NCI-H2196 (cell line): ENCODE data around the gene NPC1L1.

Experiments used
- DNase-seq: peaks from one replicate; lab custom pipeline; 2025; ENCODE audit not compliant: unreplicated experiment; lab: John Stamatoyannopoulos, UW

The NPC1L1 gene

DNA sequence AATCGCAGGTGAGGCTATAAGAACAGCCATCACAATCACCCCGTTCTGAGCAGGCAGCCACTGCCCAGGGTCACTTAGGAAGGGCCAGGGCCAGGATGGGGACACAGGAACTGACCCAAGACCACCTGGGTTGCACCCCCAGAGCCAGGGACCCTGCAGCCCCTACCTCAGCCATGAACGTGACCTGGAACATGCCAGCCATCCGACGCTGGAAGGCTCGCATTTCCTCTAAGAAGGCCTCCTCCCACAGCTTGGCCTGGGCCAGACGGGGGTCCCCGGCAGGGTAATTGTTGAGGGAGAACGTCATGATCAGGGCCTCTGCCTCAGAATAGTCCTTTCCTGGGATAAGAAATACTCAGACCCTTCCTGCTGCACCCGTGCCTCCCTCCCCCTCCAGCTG lies 5.0 kb downstream of the NPC1L1 start:
- no peak for DNase-seq

DNA sequence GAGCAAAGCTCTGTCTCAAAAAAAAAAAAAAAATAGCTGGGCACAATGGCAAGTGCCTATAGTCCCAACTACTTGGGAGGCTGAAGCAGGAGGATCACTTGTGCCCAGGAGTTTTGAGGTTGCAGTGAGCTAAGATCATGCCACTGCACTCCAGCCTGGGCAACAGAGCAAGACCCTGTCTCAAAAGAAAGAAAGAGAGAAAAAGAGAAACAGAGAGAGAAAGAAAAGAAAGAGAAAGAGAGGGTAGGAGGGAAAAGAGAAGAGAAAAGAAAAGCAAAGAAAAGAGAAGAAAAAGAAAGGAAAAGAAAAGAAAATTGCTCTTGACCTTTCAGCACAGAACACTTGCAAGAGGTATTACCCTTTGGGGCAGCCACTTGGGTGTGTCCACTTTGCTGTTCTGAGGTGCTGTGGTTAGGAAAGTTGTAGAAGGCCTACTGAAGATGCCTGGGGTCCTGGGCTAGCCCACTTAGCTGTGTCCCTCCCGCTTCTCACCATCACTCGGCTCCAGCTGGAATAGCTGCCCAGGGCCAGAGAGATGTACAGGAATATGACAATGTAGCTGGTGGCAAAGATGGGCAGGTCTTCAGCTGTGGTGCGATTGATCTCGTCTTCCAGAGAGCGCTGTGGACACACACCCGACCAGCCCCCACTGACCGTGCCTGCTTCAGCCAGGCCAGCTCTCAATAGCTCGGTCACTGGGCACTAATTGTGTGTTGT lies 5.6 kb downstream of the NPC1L1 start:
- DNase-seq: no peak

DNA sequence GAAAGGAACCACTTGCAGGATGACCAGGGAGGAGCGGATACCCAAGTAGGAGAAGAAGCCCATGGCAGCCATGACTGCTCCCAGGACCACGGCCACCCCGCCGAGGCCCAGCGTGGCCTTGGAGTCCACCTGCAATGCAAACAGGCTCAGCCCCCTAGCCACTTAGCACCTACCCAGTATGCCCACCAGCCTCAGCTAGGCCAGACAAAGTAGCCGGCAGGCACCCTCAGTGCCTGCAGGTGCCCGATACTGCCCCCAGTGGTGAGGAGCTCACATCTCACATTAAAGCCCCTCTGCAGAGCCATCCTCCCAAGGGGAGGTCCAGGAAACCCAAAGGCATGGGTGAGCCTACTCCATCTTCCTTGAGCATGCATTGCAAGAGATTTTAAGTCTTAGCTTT lies 6.6 kb downstream of the NPC1L1 start:
- DNase-seq: peak; percentile 34

DNA sequence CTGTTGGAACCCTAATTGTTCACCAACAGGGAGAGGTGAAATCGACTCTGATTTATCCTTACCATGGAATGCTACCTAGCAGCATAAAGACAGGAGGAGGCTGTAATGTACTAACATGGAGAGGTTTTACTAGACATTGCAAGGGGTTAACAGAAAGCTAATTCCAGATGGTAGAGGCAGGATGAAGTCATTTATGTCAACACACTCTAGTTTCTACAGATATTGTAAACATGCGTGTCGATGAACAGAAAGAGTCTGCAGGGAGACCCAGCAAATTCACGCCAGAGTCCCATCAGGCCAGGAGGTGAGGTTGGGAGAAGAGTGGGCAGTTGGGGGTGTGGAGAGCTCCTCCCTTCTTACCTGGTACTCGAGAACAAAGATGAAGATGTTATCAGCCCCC lies 7.0 kb downstream of the NPC1L1 start:
- DNase-seq: peak; percentile 24

DNA sequence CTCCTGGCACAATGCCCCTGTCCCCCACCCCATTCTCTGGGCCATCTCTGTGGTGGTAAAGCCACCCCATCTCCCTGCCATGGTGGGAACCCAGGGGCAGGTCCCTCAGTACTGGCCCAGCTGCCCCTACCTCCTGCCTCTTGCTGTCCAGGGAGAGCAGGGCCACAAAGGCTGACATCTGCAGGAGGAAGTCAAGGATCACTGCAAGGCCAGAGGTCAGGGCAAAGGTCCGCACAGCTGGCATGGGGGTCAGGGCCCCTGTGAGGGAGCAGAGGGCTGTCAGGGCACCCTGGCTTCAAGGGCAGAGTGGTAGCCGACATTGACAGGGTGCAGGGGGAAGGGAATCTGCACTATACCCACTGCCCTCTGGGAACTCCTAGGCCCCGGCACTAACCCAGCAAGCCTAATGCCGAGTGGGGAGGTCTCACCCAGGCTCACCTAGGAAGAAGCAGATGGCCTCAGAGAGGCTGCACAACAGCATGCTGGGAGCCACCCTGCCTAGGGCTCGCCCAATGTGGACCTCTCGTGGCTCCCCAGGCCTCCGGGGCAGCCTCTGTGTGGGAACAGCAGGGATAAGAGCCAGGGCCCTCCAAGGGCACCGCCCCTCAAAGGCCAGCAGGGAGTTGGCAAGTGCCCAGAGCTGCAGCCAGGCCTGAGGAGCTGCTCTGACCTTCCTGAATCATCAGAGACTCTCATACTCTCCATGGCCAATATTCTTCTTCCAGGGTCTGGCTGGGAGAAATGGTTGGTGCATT lies 7.7 kb downstream of the NPC1L1 start:
- peak; percentile 43 for DNase-seq

DNA sequence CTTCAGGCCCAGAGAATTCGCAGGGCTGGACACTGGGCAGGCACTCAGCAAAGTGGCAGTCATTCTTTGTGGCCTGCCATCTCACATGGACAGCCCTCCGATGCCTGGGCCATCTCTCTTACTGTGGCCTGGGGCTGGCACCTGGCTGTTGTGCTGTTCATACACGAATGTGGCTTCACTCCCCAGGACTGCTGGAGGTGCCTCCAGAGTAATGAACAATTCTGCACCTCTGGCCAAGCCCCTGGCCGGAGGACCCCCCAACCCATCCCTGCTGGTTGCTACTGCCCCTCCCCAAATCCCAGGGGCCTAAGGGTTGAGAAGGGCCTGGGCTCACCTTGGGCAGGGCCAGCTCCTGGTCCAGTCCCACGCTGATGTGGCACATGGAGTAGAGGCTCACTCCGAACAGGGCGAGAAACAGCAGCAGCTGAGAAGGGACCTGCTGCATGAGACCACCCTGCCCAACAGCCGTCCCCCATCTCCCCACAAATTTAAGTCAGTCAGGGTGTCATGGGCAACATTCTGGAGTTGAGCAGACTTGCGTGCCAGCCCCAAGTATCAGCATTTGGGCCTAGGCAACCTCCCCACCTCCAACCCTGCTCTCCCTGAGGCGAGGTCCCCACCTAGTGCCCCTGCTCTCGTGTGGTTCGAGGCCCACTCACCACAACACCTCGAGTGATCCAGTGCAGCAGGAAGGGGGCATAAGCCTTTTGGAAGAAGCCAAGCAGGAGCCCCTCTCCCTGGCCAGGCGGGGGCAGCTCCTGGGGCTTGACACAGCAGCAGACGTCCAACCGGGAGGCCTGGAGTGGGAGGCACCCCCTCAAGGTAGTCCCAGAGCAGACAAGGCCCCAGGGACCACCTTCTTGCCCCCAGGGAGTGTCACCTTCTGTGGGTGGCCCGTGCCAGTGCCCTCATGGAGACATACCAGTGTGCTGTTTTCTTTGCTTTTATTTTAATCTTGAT lies 9.4 kb downstream of the NPC1L1 start:
- no peak for DNase-seq

DNA sequence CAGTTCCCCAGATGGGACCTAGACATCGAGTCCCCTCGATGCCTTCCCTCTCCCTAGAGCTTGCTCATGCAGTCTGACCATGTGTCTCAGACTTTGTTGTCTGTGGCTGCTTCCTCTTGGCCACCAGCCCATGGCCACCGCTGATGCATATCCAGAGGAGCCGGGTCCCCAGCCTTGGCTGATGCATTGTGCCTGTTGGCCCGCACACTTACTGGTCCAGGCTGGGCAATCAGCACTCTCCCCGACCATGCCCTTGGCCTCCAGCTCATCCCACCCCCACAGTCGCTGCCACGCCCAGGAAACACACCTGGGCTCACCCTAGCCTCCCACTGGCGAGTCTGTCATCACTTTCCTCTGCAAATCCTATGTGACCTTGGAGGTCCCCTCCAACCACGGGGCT lies 10.1 kb downstream of the NPC1L1 start:
- DNase-seq: peak; percentile 41

DNA sequence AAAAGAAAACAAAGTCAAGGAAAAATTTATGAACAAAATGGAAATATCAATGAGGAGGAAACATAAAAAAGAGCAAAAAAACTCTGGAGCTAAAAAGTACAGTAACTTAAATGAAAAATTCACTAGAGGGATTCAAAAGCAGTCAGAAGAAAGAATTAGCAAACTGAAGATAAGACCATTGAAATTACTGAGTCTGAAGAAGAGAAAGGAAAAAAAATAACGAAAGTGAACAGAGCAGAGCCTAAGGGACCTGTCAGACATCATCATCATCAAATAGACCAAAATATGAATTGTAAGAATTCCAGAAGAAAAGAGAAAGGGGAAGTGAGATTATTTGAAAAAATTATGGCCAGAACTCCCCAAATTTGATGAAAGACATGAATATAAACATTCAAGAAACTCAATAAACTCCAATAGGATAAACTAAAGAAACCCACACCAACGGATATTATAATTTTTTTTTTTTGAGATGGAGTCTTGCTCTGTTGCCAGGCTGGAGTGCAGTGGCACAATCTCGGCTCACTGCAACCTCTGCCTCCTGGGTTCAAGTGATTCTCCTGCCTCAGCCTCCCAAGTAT lies 16.2 kb downstream of the NPC1L1 start:
- no peak for DNase-seq

DNA sequence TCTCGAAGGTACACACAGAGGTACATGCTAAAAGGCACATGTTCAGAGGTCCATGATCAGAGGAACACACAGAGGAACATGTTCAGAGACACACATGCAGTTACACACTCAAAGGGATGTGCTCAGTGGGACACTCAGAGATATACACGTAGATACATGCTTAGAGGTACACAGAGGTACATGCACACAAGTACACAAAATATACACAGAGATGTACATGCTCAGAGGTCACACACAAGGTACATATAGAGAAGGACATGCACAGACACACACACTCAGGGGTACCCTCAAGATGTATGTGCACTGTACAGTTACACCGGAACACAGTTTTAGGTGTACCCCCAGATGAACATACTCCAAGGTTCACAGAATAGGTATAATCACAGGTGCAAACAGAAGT lies 18.8 kb downstream of the NPC1L1 start:
- DNase-seq: no peak

DNA sequence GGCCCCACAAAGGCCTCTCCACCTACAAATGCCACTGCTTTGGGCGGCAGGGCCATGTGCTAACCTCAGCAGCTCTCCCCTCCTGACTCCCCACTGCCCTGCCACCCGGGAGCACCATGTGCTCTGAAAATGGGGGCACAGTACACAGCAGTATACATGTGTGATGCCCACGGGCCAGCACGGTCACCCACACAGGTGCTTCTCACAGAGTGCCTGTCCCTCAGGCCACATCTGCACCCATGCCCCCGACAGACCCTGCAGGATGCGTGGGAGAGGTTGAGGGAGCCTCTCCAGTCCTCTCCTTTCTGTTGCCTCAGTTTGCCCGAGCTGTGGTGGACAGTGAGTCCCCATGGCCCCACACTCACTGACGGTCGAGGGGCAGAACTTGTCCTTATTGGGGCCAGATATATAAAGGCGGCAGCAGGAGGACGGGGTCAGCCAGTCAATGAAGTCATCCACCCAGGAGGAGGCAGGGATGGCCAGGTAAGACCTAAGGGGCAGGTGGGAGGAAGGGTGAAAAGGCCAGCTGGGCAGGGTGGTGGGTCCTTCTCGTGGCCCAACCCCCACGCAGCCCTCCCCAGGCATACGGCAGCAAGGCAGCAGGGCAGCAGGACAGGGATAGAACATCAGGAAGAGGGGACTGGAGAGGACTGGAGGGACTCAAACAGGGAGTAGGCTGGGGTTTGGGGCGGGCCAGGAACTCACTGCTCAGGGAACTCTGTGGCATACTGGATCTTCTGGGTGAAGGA lies 19.6 kb downstream of the NPC1L1 start:
- DNase-seq: no peak

DNA sequence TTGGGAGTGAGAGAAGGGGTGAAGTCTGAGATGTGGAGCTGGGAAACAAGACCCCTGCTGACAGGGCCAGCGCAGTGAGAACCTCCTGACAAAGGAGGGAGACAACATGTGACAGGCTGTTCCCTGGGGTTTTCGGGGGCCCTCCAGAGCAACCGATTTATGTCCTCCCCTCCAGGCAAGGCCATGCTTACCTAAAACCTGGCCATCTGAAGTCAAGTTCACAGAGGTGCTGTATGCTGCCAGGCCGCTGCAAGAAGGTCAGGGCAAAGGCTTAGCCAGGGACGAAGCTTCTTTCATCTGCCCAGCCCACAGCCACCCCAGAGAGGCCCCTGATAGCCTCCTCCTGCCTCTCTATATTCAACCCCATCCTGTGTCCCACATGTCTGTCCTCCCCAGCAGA lies 20.6 kb downstream of the NPC1L1 start:
- DNase-seq: no peak

DNA sequence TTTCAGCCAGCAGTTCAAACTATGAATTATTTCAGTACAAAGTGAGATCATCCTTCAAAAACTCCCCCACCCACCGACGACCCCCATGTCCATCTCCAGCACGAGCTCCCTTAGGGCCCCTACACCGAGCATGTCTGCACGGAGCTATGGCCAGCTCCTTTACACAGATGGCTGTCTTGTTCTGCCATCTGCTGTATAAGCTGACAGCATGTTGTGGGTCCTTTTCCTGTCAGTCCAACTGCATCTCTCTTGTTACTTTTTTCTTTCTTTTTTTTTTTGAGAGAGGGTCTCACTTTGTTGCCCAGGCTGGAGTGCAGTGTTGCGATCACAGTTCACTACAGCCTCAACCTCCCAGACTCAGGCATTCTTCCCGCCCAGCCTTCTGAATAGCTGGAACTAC lies 21.6 kb downstream of the NPC1L1 start:
- DNase-seq: no peak

DNA sequence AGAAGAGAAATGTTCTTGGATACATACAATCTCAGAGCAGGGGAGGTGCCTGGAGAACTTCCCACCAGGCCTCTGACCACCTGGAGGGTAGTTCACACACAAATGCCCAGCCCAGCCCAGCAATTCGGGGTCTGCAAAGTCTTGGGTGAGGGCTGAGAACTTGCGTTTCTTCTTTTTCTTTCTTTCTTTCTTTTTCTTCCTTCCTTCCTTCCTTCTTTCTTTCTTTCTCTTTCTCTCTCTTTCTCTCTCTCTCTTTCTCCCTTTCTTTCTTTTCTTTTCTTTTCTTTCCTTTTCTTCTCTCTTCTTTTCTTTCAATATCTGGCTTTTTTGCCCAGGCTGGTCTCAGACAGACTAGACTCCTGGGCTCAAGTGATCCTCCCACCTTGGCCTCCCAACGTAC lies 22.4 kb downstream of the NPC1L1 start:
- no peak for DNase-seq

DNA sequence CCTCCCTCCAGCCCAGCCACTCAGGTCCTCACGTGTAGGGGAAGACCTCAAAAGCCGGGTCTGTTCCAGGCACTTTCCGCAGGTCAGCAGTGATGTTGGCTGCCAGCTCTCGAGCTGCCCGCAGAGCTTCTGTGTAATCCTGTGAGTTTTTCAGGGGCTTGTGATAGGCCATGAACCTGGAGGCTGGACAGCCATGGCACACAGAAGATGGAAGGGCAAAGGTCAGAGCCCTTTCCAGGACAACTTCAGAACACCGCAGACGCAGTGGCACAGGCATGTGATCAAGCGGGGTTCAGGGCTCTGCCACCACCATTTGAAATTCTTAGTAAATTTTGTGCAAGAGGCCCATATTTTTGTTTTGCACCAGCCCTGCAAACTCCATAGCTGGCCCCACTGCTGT lies 24.0 kb downstream of the NPC1L1 start:
- DNase-seq: no peak

DNA sequence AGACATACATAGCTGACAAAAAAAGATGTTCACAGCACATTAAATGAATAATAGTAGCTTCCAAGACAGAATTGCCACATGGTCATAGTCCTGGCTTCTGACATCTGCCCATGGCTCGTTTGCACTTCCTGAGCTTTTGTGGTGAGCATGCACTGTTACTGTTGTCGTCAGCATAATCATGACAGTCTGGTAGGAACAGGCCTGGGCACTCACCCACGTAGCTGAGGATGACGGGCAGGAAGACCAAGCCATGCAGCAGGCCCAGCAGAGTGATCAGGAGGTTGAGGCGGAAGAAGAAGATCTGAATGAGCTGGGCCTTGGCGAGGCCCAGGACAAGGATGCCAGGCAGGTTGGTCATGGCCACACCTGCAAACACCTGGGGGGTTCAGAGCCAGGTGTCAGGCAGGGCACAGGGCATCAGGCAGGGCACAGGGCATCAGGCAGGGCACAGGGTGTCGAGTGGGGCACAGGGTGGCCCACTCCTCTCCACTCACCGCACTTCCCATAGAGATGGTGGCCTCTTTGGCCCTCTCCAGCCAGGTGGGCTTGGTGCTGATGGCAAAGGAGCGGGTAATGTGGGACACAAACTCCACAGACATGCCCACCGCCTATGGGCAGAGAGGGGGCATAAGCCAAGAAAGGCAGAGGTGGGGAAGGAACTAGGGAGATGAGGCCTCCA lies 25.4 kb downstream of the NPC1L1 start:
- no peak for DNase-seq

DNA sequence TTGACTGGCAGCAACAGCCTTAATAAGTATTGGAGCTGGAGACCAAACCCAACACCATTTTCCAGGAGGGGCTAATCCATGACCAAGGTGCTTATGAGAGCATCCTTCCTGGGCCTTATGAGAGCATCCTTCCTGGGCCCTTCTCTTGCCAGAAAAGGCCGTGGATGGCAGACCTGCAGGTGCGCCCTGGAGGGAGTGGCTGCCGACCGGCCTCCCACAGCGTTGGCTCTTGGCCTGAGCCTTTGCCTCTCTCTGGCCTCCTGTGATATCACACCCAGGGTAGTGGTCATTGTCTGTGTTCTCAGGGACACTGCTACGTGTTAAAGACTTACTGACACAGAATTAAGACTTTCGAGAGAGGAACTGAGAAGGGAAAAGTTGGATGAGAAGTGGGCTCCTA lies 28.4 kb downstream of the NPC1L1 start:
- DNase-seq: no peak

DNA sequence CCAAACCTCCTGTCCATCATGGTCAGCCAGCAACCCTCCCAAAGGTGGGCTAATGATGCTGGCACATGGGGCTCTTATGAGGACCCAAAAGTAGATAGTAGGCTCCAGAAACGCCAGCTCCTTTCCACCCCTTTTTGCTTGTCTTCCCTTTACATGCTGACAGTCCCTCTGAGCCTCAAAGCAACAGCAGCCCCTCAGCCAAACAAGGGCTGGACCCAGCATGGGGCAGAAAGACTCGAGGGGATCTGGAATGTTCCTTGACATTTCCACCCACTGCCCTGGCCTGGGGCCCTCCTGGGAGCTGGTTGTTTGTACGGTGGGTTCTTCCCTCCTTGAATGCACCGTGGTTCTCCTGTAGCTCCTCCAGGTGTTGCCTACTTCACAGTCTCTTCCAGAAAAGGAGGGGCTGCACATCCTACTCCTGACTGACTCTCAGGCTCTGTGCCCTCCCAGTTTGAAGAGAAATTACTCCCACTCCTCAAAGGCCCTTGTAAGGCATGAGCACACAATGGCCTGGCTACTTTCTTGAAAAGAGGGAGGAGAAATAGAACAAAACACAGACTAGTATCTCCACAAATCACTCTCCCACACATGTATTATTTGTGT lies 29.2 kb downstream of the NPC1L1 start:
- DNase-seq: no peak

DNA sequence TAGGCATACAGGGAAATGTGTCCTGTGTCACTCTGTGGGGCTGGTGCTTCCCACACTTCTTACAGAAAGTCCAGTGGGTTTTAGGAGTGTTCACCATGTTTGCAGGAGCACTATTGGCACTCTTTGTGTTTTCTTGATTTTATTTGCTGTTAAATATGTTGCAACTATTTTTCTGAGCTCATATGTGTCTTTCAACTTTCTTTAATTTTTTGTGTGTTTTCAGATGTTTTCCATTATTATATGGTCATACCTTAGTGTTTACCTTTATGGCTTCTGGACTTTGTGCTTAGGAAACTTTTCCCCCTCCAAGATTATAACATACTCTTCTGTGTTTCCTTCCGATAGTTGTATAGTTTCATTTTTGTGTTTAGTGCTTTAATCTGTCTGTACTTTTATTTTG lies 29.9 kb downstream of the NPC1L1 start:
- no peak for DNase-seq

DNA sequence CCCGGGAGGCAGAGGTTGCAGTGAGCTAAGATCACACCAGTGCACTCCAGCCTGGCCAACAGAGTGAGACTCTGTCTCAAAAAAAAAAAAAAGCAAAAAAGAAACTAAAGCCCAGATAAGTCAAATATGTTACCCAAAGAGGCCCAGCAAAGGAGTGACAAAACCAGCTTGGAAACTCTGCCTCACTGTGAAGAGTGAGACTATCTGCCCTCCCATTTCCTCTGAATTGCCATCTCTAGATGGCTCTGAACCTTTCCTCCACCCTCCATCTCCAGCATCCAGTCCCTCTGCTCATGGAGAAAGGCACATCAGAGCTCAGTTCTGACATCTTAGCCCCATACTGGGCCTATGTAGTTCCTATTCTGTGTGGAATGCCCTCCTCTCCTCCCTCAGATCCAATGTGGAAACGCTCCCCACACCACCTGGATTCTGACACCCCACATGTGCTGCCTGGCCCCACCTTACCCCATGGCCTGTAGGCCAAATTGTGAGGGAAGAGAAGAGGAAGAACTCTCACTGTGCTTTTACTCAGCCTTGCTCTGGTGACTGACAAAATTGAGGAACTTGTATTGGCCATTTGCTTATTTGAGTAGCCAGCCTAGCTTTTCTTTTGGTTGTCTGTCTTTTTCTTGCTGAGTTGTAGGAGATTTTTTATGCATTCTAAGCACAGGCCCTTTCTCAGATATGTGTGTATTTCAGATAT lies 32.7 kb downstream of the NPC1L1 start:
- no peak for DNase-seq
